ENCODE measurements around the gene FAM9C.

The FAM9C gene

DNA sequence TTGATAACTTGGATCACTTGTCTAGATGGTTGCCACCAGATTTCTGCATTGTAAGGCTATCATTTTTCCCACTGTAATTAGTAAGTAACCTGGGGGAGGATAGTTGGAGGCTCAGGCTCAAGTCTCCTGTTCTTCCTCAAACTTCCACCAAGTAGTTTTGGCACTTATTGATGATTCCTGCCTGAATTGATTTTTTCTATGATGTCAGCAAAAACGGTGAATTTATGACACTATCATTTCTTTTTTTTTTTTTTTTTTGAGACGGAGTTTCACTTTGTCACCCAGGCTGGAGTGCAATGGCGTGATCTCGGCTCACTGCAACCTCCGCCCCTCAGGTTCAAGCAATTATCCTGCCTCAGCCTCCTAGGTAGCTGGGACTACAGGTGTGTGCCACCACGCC is 57.1 kb downstream of the FAM9C start:
- no peak for DNase-seq (ENCODE audit: insufficient read length, low spot score)
- no peak for FAIRE-seq
- TF ChIP-seq, protein P1, sequence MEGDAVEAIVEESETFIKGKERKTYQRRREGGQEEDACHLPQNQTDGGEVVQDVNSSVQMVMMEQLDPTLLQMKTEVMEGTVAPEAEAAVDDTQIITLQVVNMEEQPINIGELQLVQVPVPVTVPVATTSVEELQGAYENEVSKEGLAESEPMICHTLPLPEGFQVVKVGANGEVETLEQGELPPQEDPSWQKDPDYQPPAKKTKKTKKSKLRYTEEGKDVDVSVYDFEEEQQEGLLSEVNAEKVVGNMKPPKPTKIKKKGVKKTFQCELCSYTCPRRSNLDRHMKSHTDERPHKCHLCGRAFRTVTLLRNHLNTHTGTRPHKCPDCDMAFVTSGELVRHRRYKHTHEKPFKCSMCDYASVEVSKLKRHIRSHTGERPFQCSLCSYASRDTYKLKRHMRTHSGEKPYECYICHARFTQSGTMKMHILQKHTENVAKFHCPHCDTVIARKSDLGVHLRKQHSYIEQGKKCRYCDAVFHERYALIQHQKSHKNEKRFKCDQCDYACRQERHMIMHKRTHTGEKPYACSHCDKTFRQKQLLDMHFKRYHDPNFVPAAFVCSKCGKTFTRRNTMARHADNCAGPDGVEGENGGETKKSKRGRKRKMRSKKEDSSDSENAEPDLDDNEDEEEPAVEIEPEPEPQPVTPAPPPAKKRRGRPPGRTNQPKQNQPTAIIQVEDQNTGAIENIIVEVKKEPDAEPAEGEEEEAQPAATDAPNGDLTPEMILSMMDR (IDR thresholded peaks at IDR 0.05; ENCODE audit: insufficient read depth, missing control alignments), result no peak

DNA sequence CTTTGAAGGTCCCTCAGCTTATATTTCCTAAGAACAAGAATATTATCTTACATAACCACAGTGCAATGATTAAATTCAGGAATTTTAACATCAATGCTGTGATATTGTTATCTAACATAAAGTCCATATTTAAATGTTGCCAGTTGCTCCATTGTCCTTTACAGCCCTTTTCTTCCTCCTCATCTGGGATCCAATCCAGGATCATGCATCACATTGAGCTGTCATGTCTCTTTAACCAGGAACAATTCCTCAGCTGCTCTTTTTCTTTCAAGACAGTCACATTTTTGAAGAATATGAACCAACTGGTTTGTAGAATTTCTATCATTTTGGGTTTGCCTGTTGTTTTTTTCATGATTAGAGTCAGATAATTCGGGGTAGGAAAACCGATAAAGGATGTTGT is 57.5 kb downstream of the FAM9C start:
- DNase-seq (ENCODE audit: insufficient read length, low spot score), result no peak
- FAIRE-seq, result no peak
- TF ChIP-seq, protein P1 (IDR thresholded peaks at IDR 0.05; ENCODE audit: insufficient read depth, missing control alignments), result no peak

DNA sequence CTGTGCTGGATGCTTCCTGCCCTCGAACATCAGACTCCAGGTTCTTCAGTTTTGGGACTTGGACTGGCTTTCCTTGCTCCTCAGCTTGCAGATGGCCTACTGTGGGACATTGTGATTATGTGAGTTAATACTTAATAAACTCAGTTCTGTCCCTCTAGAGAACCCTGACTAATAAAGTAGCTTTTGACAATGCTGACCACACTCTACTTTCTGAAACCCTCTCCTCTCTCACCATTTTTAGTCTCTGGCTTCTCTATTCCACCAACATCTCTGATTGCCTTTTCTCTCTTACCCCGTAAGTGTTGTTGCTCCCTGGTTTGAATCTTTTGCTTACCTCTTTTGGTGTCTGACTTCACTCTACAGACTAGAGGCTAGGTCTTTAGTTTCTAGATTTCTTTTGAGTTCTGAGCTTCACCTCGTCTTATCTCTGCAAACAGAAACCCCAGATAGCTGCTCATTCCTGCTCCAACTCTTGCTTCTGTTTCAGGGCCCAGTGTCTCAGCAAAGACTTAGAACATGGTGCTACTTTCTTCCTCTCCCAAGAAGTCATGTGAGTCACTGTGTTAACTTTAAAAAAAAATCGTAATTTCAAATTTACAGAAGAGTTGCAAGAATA is 58.1 kb downstream of the FAM9C start:
- FAIRE-seq (no peak), DNase-seq (ENCODE audit: insufficient read length, low spot score) (no peak)

More for the DNA sequence above, 58.1 kb downstream of the FAM9C start:
- TF ChIP-seq, protein P1 (IDR thresholded peaks at IDR 0.05; ENCODE audit: insufficient read depth, missing control alignments), result no peak

All from D721Med (cell line).